Fibroblast of the aortic adventitia (primary cell): Measurements from ENCODE around the gene MYL4. TPM values are rescaled to one million over a fixed set of nuclear protein-coding genes. Genes with fewer than 3 reads are reported as not detected.

Source experiments
- DNase-seq: peaks from one replicate; pipeline ENCODE4 v3.0.0-alpha.2; 2010; ENCODE audit warnings: low read depth
- H3K4me3 ChIP-seq: 2 replicates; pipeline ENCODE4 v1.5.1; 2011; ENCODE audit warnings: low read depth, mild to moderate bottlenecking, control low read depth, low read length, moderate library complexity
- total RNA-seq: library from RNA; depleted of rRNA; stranded (reverse); fragments of >200 nt; gene quantifications from 2 replicates; pipeline ENCODE4 v1.2.3, GENCODE V29; 2012; ENCODE audit warnings: low replicate concordance
- TF ChIP-seq, protein P1 (sequence below): IDR thresholded peaks from 2 replicates; pipeline ENCODE4 v1.5.1; 2011; ENCODE audit warnings: mild to moderate bottlenecking, low read length, control low read depth, inconsistent platforms; ENCODE audit not compliant: insufficient read depth

Gene MYL4
- total RNA-seq, 1 donor: not detected

DNA sequence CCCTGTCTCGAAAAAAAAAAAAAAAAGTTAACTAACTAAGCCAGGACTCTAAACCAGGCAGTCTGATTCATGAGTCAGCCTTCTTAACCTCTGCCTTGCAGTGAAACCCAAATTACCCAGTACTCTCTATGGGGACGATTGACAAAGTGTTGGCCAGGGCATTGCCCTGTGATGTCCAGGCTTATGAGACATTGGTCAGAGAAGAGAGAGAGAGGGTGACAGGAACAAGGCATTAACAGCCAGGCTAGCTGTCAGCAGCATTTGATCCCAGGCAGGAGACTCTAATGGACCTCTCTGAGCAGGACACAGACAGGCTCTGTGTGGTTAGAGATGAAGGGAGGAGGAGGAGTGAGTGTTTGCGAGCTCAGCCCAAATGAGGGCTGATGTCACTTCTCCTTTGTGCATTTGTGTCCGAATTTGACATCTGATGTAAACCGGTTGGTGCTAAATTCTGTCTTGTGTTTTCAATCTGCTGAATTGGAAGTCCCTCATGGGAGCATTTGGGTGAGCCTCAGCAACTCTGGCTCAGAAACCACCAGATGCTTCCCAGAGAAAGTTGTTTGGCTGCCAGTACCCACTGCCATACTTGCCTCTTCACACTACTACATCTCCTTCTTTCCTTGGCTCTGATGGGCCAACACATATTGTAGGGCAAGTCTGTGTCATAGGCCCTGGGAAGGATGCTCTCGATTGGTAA lies 4.3 kb upstream of the MYL4 start:
- peak; percentile 49 for DNase-seq
- TF ChIP-seq, protein P1, sequence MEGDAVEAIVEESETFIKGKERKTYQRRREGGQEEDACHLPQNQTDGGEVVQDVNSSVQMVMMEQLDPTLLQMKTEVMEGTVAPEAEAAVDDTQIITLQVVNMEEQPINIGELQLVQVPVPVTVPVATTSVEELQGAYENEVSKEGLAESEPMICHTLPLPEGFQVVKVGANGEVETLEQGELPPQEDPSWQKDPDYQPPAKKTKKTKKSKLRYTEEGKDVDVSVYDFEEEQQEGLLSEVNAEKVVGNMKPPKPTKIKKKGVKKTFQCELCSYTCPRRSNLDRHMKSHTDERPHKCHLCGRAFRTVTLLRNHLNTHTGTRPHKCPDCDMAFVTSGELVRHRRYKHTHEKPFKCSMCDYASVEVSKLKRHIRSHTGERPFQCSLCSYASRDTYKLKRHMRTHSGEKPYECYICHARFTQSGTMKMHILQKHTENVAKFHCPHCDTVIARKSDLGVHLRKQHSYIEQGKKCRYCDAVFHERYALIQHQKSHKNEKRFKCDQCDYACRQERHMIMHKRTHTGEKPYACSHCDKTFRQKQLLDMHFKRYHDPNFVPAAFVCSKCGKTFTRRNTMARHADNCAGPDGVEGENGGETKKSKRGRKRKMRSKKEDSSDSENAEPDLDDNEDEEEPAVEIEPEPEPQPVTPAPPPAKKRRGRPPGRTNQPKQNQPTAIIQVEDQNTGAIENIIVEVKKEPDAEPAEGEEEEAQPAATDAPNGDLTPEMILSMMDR: no peak
- H3K4me3 ChIP-seq: no peak overlapping the region

DNA sequence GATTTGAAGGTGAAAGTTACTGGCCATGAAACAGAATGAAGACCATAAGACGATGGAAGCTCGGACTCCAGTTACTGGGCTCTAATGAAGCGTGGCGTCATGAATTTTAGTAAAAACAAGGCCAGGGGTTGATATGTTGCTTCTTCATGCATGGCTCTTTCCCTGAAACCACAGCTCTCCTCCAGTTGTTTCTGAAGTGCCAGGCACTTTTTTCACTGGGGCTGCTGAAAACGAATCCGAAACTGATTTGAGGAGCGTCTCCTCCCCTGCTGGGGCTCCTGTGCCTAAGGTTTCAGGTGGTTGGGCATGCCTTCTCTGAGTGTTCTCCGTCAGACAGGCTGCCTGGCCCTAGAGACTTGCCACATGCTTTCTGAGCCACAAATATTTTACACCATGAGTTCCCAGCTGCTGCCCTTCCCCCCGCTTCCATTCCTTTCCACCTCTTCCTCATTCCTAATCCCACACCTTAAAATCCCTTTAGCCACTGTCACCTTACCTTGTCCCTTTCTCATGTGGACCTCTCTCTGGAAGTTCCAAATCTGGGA lies 3.7 kb upstream of the MYL4 start:
- DNase-seq: peak; percentile 56
- no peak overlapping the region for H3K4me3 ChIP-seq
- TF ChIP-seq, protein P1: no peak

DNA sequence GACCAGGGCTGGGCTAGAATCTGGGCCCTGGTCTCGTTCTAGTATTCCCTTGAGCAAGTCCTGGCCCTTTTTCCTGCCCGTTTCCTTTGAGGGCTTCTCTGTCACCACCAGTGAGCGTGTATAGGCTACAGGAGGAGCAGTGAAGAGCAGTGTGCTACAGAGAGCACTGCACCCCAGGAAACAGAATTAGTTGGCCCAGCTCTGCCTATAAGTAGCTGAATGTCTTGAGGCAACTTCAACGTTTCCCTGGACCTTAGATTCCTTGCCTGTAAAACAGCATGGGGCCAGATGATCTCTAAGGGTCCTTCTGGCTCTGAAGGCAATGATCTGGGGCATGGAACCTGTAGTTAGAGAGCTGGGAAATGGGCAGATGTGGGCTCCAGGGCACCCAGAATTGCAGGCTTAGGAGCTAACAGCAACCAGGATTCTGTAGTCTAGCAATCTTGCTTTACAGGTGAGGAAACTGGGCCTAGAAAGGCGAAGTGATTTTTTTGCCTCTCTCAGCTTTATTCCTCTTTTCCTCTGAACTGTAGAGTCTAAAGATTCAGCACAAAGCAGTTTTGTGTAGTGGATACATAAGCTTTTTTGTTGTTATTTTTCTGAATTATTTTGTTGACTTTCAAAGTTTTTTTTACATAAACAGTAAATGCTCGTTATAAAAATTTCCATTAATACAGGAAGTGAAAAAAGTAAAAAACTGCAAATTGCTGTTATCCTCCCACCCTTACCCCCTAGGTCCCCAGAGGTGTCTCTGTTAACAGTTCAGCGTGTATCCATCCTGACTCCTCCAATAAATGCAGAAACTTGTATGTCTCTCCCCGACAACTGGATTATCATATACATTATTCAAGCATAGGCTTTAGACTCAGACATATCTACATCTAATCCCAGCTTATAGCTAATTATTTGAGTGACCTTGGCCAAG lies 1.7 kb upstream of the MYL4 start:
- TF ChIP-seq, protein P1: no peak
- no peak for DNase-seq
- no peak overlapping the region for H3K4me3 ChIP-seq

DNA sequence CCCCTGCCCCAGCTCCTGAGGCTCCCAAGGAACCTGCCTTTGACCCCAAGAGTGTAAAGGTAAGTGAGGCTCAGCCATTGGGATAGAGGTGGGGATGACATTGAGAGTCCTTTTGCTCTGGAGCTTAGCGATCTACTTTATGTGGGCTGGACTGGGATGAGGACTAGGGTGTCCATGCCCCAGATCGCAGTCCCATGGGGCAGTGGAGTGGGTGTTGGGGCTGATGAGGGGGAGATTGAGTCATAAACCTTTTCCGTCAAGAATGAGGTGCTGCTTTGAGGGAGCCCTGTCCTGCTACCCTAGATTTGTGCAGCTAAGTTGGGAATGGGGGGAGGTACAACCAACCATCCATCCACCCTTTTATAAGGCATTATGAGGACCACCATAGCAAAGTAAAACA lies 351 bp downstream of the MYL4 start:
- no peak overlapping the region for H3K4me3 ChIP-seq
- DNase-seq: no peak
- TF ChIP-seq, protein P1: no peak

DNA sequence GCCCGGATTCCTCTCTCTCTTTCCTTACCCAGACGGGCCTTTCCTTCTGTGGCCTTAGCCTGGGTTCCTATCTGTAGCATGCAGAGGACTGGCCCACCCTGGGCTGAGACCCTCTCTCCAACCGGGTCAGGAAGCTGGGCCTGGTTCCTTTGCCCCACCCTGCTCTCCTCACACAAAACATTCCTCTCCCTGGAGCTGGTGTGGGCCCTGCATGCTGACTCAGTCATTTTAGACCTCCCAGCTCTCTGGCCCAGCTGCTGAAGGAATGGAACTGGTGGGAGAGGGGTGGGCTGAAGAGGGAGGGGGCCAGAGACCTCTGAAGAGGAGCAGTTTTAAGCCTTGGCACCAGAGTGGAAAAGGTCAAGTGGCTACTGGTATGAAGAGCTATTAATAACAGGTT lies 957 bp downstream of the MYL4 start:
- TF ChIP-seq, protein P1: no peak
- peak; percentile 19 for DNase-seq
- no peak overlapping the region for H3K4me3 ChIP-seq

- TF ChIP-seq, protein P1: no peak
- no peak overlapping the region for H3K4me3 ChIP-seq
Observed at GRCh38 chr17:47210779-47211178, 1.6 kb downstream of the MYL4 start.

More at GRCh38 chr17:47210779-47211178, 1.6 kb downstream of the MYL4 start:
- DNase-seq: no peak
